Stimulated activated naive B cell treated with anti-CD40 and anti-IgM and Interleukin-4, amounts not matched to agents 10 μg/mL and 1 μg/mL and 100 μg/mL, for 72 hours (primary cell): ENCODE results near the gene NT5DC1.

Source experiments
- ATAC-seq, 2 donors: fragments of 150-1000 bp; cut with Tn5 transposase; replicated peaks; 2 replicates each; pipeline ENCODE4 v1.10.0; 2021; ENCODE audit warnings: moderate library complexity in 1 of 2
- DNase-seq: peaks from one replicate; pipeline ENCODE4 v3.0.0; 2021
- H3K27ac Mint-ChIP-seq: one replicate; pipeline ENCODE4 v1.8.0; 2022; ENCODE audit warnings: mild to moderate bottlenecking, mixed read lengths
- H3K27me3 Mint-ChIP-seq, 2 donors: one replicate each; pipeline ENCODE4 v1.8.0; 2022; ENCODE audit warnings: mixed read lengths in 2 of 2
- H3K36me3 Mint-ChIP-seq, 2 donors: one replicate each; pipeline ENCODE4 v1.8.0; 2022; ENCODE audit warnings: mixed read lengths in 2 of 2, mild to moderate bottlenecking in 1 of 2
- H3K4me1 Mint-ChIP-seq, 2 donors: one replicate each; pipeline ENCODE4 v1.8.0; 2022; ENCODE audit warnings: mixed read lengths in 2 of 2, mild to moderate bottlenecking in 1 of 2
- H3K4me3 Mint-ChIP-seq, 2 donors: one replicate each; pipeline ENCODE4 v1.8.0; 2022; ENCODE audit warnings: mild to moderate bottlenecking in 2 of 2, mixed read lengths in 2 of 2, moderate library complexity in 1 of 2
- H3K9me3 Mint-ChIP-seq, 2 donors: one replicate each; pipeline ENCODE4 v1.8.0; 2022; ENCODE audit warnings: mixed read lengths in 2 of 2, mild to moderate bottlenecking in 1 of 2

NT5DC1 gene

DNA sequence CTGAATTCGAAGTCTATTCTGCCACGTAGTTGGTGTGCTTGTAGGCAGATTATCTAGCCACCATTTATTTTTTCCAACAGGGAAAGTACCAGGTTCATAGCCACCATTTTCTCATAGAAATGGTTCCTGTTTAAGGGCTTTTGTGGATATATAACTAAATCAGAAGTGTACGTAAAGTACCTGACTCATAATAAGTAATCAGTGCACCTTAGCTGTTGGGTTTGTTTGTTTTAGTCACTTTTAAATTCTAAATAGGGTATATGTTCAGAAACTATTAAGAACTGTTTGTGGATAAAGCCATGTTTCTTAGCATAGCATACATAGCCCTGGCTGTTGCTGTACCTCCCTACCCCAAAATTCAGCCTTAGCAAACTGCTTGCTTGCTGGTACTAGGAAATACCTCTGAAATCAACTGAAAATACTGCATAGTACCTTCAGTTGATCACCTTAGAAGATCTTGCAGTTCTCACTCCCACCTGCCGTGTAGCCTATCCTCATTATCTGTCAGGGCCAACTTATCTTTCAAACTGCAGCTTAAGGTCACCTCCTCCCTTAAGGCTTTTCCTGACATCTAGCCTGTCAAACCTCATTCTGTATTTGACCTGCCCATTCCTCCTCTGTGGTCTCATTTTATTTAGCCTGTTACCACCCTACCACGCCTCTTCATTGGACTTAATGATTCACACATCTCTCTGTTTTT lies 69.9 kb downstream of the NT5DC1 start:
- H3K4me3 Mint-ChIP-seq: no peak overlapping the region
- peaks cover 27 to 36% of the 10 kb centered on the region in 2 donors for H3K36me3 Mint-ChIP-seq

GRCh38 chr6:116173928-116174327 lies 73.3 kb downstream of the NT5DC1 start:
- Mint-ChIP-seq H3K27ac (no peak overlapping the region), H3K4me3 (no peak overlapping the region), H3K4me1 (peaks cover 0 to 3% of the 10 kb centered on the region in 2 donors), H3K9me3 (peaks cover 8 to 9% of the 10 kb centered on the region in 2 donors), H3K36me3 (peaks cover 23 to 34% of the 10 kb centered on the region in 2 donors), H3K27me3 (no peaks in the 10 kb centered on the region)
- no peak for ATAC-seq
- no peak for DNase-seq

More for the DNA sequence above, 69.9 kb downstream of the NT5DC1 start:
- peaks cover 8 to 10% of the 10 kb centered on the region in 2 donors for H3K9me3 Mint-ChIP-seq
- no peak for DNase-seq
- peaks cover 9 to 11% of the 10 kb centered on the region in 2 donors for H3K4me1 Mint-ChIP-seq
- H3K27ac Mint-ChIP-seq: no peak overlapping the region
- ATAC-seq: no peak
- no peaks in the 10 kb centered on the region for H3K27me3 Mint-ChIP-seq

- peaks cover 7 to 8% of the 10 kb centered on the region in 2 donors for H3K9me3 Mint-ChIP-seq
- no peak overlapping the region for H3K27ac Mint-ChIP-seq
- ATAC-seq: no peak
- H3K4me3 Mint-ChIP-seq: no peak overlapping the region
- H3K4me1 Mint-ChIP-seq: peaks cover 0 to 3% of the 10 kb centered on the region in 2 donors
- no peak for DNase-seq
- H3K27me3 Mint-ChIP-seq: no peaks in the 10 kb centered on the region
- H3K36me3 Mint-ChIP-seq: peaks cover 19 to 34% of the 10 kb centered on the region in 2 donors
Observed at GRCh38 chr6:116175344-116175743, 74.7 kb downstream of the NT5DC1 start.

DNA sequence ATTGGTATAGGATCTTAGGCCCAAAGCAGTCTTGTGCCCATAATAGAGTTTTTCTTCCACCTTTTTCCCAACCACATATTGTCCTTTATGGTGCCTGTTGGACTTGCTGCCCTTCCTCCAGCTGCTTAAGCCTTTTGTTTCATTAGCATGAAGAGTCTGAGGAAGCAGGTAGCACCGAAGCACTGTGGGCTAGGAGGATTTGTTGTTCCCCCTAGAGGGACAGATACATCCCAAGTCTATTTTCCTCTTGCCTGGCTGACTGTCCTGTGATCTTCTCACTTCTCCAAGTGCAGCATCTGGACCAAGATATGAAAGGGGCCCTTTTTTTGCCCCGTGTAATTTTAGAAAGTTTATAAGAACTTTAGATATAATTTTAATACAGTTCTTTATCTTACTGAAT lies 75.9 kb downstream of the NT5DC1 start:
- Mint-ChIP-seq H3K4me3 (no peak overlapping the region), H3K4me1 (no peaks in the 10 kb centered on the region), H3K27ac (no peak overlapping the region), H3K36me3 (peaks cover 17 to 33% of the 10 kb centered on the region in 2 donors), H3K9me3 (peaks cover 7 to 8% of the 10 kb centered on the region in 2 donors), H3K27me3 (no peaks in the 10 kb centered on the region)
- DNase-seq (no peak), ATAC-seq (no peak)

DNA sequence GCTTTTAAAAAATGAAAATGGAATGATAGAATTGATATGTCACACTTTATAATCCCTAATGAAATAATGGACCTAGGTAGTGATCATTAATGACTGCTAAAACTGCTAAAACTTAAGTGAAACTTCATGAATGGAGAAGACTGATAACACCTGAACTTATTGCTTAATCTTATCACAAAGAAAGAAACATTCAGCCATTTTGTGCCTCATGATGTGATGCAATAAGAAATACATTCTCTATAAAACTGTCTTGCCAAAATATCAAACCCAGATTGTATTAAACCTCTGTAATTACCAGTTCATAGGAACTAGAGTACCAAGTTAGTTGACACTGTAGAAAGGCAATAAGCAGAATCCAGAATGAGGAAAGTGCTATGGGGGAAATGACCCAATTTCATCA lies 79.7 kb downstream of the NT5DC1 start:
- no peak overlapping the region for H3K27ac Mint-ChIP-seq
- no peak for ATAC-seq
- DNase-seq: no peak
- H3K9me3 Mint-ChIP-seq: peaks cover 12 to 13% of the 10 kb centered on the region in 2 donors
- peaks cover 16 to 32% of the 10 kb centered on the region in 2 donors for H3K36me3 Mint-ChIP-seq
- no peak overlapping the region for H3K4me3 Mint-ChIP-seq
- H3K27me3 Mint-ChIP-seq: no peaks in the 10 kb centered on the region
- peaks cover 0 to 24% of the 10 kb centered on the region in 2 donors for H3K4me1 Mint-ChIP-seq

GRCh38 chr6:116189472-116189871 lies 88.8 kb downstream of the NT5DC1 start:
- ATAC-seq (no peak), DNase-seq (no peak)
- H3K4me3 Mint-ChIP-seq: no peak overlapping the region
- peaks cover 0 to 5% of the 10 kb centered on the region in 2 donors for H3K9me3 Mint-ChIP-seq
- no peaks in the 10 kb centered on the region for H3K27me3 Mint-ChIP-seq
- H3K36me3 Mint-ChIP-seq: peaks cover 16 to 23% of the 10 kb centered on the region in 2 donors
- no peak overlapping the region for H3K27ac Mint-ChIP-seq
- H3K4me1 Mint-ChIP-seq: peaks cover 0 to 6% of the 10 kb centered on the region in 2 donors

DNA sequence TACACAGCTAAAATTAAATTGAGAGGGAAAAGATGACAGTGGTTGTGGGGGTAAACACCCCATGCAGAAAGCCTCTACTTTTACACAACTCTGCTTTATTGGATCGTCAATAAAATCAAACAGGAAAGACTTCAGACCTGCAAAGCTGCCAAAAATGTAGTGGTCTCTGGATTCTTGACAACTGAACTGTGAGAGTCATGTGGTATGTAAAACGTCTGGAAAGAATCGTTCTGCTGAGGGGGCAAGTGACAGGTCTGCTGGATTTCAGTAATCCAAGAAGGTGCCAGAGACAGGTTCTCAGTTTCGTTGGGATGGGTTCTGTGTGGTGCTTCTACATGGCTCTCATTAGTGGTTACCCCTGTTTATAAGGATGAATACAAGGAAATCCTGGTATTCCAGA lies 89.9 kb downstream of the NT5DC1 start:
- Mint-ChIP-seq H3K9me3 (peaks cover 0 to 4% of the 10 kb centered on the region in 2 donors), H3K36me3 (peaks cover 13 to 20% of the 10 kb centered on the region in 2 donors), H3K4me3 (no peak overlapping the region), H3K27ac (no peak overlapping the region), H3K27me3 (no peaks in the 10 kb centered on the region), H3K4me1 (no peaks in the 10 kb centered on the region)
- DNase-seq (no peak), ATAC-seq (no peak)

- ATAC-seq (no peak), DNase-seq (no peak)
- H3K9me3 Mint-ChIP-seq: no peaks in the 10 kb centered on the region
- no peak overlapping the region for H3K27ac Mint-ChIP-seq
- no peaks in the 10 kb centered on the region for H3K4me1 Mint-ChIP-seq
- no peaks in the 10 kb centered on the region for H3K27me3 Mint-ChIP-seq
- H3K36me3 Mint-ChIP-seq: peaks cover 5 to 14% of the 10 kb centered on the region in 2 donors
- H3K4me3 Mint-ChIP-seq: no peak overlapping the region
Observed at GRCh38 chr6:116191881-116192280, 91.2 kb downstream of the NT5DC1 start.

GRCh38 chr6:116192786-116193185 lies 92.1 kb downstream of the NT5DC1 start:
- no peak for DNase-seq
- Mint-ChIP-seq H3K36me3 (peaks cover 0 to 13% of the 10 kb centered on the region in 2 donors), H3K27me3 (no peaks in the 10 kb centered on the region), H3K27ac (no peak overlapping the region), H3K4me3 (no peak overlapping the region), H3K4me1 (no peaks in the 10 kb centered on the region), H3K9me3 (no peaks in the 10 kb centered on the region)
- ATAC-seq: no peak

DNA sequence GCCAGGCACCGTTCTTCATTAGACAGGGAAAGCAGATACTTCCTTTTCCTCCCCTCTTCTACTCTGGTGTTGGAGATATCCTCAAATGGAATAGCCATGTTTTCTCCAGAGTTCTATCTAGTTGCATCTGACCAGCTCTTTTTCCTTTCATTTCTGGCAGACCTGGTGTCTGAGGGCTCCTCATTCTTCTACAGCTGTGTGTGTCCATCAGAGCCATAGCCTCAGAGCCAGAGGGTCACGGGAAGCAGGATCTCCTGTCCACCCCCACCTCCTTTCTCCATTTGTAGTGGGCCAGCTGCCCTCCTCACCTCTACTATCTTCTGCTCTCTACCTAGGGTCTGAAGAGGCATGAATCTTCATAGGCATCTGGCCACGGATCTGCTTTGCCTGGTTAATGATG lies 96.2 kb downstream of the NT5DC1 start:
- Mint-ChIP-seq H3K36me3 (peaks cover 0 to 8% of the 10 kb centered on the region in 2 donors), H3K27ac (no peak overlapping the region), H3K4me1 (peaks cover 0 to 4% of the 10 kb centered on the region in 2 donors), H3K4me3 (no peak overlapping the region), H3K9me3 (no peaks in the 10 kb centered on the region), H3K27me3 (no peaks in the 10 kb centered on the region)
- no peak for DNase-seq
- ATAC-seq: no peak

GRCh38 chr6:116200619-116201249 lies 100.1 kb downstream of the NT5DC1 start:
- ATAC-seq (no peak), DNase-seq (no peak)
- Mint-ChIP-seq H3K36me3 (peaks cover 0 to 8% of the 10 kb centered on the region in 2 donors), H3K4me3 (no peak overlapping the region), H3K27ac (no peak overlapping the region), H3K9me3 (no peaks in the 10 kb centered on the region), H3K4me1 (peaks cover 4 to 6% of the 10 kb centered on the region in 2 donors), H3K27me3 (no peaks in the 10 kb centered on the region)

GRCh38 chr6:116201538-116201937 lies 100.9 kb downstream of the NT5DC1 start:
- no peak for ATAC-seq
- H3K27me3 Mint-ChIP-seq: no peaks in the 10 kb centered on the region
- peaks cover 4 to 6% of the 10 kb centered on the region in 2 donors for H3K4me1 Mint-ChIP-seq
- H3K36me3 Mint-ChIP-seq: peaks cover 0 to 8% of the 10 kb centered on the region in 2 donors
- no peaks in the 10 kb centered on the region for H3K9me3 Mint-ChIP-seq
- no peak overlapping the region for H3K4me3 Mint-ChIP-seq
- no peak for DNase-seq
- H3K27ac Mint-ChIP-seq: no peak overlapping the region

DNA sequence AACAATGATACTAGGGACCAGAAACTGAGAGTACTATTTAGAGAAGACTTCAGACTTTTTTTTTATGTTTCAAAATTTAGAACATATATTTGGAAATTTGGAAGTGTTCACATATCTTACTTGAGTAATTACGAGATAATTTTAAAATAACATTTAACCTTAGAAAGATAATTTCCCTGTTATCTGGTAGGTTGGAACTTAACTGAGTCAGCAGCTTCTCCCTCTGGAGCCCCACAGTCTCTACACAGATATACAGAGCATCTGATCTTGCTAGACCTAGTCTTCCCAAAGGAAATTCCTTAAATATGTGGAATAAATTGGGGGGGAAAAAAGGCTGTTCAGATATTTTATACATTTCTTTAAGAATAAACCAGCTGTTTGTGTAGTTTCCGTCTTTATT lies 104.6 kb downstream of the NT5DC1 start:
- Mint-ChIP-seq H3K27me3 (no peaks in the 10 kb centered on the region), H3K4me3 (no peak overlapping the region), H3K4me1 (peaks cover 4 to 6% of the 10 kb centered on the region in 2 donors), H3K36me3 (peaks cover 0 to 2% of the 10 kb centered on the region in 2 donors), H3K27ac (no peak overlapping the region), H3K9me3 (no peaks in the 10 kb centered on the region)
- DNase-seq: no peak
- no peak for ATAC-seq

DNA sequence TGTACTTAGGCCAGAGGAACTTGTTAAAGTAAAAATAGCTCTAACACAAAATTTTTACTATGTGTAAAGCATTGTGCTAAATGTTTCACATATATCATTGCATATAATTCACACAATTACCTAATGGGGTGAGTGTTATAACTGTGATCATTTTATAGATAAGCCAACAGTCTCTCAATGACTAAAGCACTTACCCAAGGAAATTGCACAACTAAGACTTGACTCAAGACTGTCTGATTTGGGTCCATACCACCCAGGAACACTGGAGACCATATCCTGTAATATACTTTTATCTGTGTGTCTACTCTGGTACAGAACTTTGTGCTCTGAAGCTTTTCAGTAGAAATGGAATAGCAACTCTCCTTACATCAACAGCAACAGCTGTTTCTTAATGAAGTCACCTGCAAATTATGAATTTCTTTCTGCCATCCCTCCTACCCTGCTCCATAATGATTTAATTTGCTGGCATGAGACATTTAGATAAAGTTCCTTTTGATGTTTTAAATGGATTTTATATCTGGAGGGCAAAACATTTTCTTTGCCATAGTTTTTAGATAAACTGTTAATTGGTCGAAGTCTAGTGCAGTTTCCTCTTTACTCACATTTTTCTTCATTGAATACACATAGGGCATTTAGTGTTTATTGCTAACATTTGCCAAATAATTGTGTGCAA lies 105.7 kb downstream of the NT5DC1 start:
- Mint-ChIP-seq H3K36me3 (peaks cover 0 to 2% of the 10 kb centered on the region in 2 donors), H3K27me3 (no peaks in the 10 kb centered on the region), H3K9me3 (no peaks in the 10 kb centered on the region), H3K4me1 (peaks cover 2 to 4% of the 10 kb centered on the region in 2 donors), H3K4me3 (no peak overlapping the region), H3K27ac (no peak overlapping the region)
- ATAC-seq: no peak
- no peak for DNase-seq
